ENCODE measurements around the gene FHIT. TPM values are rescaled to one million over a fixed set of nuclear protein-coding genes. Genes with fewer than 3 reads are reported as not detected.

FHIT gene
- polyA plus RNA-seq, 1 of the 3 experiments (the other 2 are of a cell fraction) = 0.41 TPM

GRCh38 chr3:60730371-60730770 is 520.9 kb downstream of the FHIT start (continued):
- no peak for TF ChIP-seq RFX5 (IDR thresholded peaks at IDR 0.05; ENCODE audit: low read length)
- TF ChIP-seq EZH2phosphoT487 (IDR thresholded peaks at IDR 0.05; ENCODE audit: borderline replicate concordance, low read depth) = no peak

- 78% methylated on average over 6 of the region's 6 CpGs for WGBS (ENCODE audit: low lambda C conversion rate)
- Histone ChIP-seq H3F3A (replicated peaks; ENCODE audit: insufficient read depth) (no peaks in the 10 kb centered on the region), H3K27ac (ENCODE audit: low read depth in 2 of 2, low read length in 1 of 2) (no peak overlapping the region), H3K27me3 (ENCODE audit: insufficient read depth) (no peaks in the 10 kb centered on the region), H3K36me3 (replicated peaks in 1 of 2; ENCODE audit: control insufficient read depth in 1 of 2, insufficient read depth in 2 of 2, low read length in 1 of 2) (no peaks in the 10 kb centered on the region), H3K79me2 (ENCODE audit: insufficient read depth) (no peaks in the 10 kb centered on the region), H3K4me3 (ENCODE audit: low read depth in 2 of 2, low read length in 1 of 2) (no peak overlapping the region), H3K9me2 (no peaks in the 10 kb centered on the region), H3K4me2 (no peak overlapping the region), H3K9ac (no peak overlapping the region), H3K9me3 (no peaks in the 10 kb centered on the region), H3K4me1 (ENCODE audit: control insufficient read depth in 1 of 2, insufficient read depth in 2 of 2, low read depth in 1 of 2, low read length in 1 of 2) (no peaks in the 10 kb centered on the region), H2AFZ (ENCODE audit: low read depth) (no peak overlapping the region), H4K20me1 (ENCODE audit: insufficient read depth) (no peaks in the 10 kb centered on the region)
- DNase-seq = no peak
- CTCF ChIA-PET = no interaction called here
- no peak for TF ChIP-seq CTCF (IDR thresholded peaks at IDR 0.05)
- TF ChIP-seq IRF3 (IDR thresholded peaks at IDR 0.05; ENCODE audit: low read depth, low read length) = no peak
- no peak for TF ChIP-seq GATA2 (CRISPR knock-in tag; IDR thresholded peaks at IDR 0.05)
- no peak for TF ChIP-seq RCOR1 (IDR thresholded peaks at IDR 0.05; ENCODE audit: low read length)
- POLR2A ChIA-PET = no interaction called here
Observed at GRCh38 chr3:60729056-60729455, 522.2 kb downstream of the FHIT start.

GRCh38 chr3:60728006-60728405 is 523.2 kb downstream of the FHIT start:
- Histone ChIP-seq H3K4me3 (ENCODE audit: low read depth in 2 of 2, low read length in 1 of 2) (no peak overlapping the region), H3K27me3 (ENCODE audit: insufficient read depth) (no peaks in the 10 kb centered on the region), H3K36me3 (replicated peaks in 1 of 2; ENCODE audit: control insufficient read depth in 1 of 2, insufficient read depth in 2 of 2, low read length in 1 of 2) (no peaks in the 10 kb centered on the region), H3K27ac (ENCODE audit: low read depth in 2 of 2, low read length in 1 of 2) (no peak overlapping the region), H3K4me1 (ENCODE audit: control insufficient read depth in 1 of 2, insufficient read depth in 2 of 2, low read depth in 1 of 2, low read length in 1 of 2) (no peaks in the 10 kb centered on the region), H3K9ac (no peak overlapping the region), H3F3A (replicated peaks; ENCODE audit: insufficient read depth) (no peaks in the 10 kb centered on the region), H3K9me3 (no peaks in the 10 kb centered on the region), H3K9me2 (no peaks in the 10 kb centered on the region), H3K4me2 (no peak overlapping the region), H4K20me1 (ENCODE audit: insufficient read depth) (no peaks in the 10 kb centered on the region), H2AFZ (ENCODE audit: low read depth) (no peak overlapping the region), H3K79me2 (ENCODE audit: insufficient read depth) (no peaks in the 10 kb centered on the region)
- 45% methylated on average over 1 of the region's 1 CpG for WGBS (ENCODE audit: low lambda C conversion rate)
- DNase-seq = no peak
- CTCF ChIA-PET = no interaction called here
- POLR2A ChIA-PET = no interaction called here
- TF ChIP-seq TCF12 (IDR thresholded peaks at IDR 0.05) (no peak), CTCF (IDR thresholded peaks at IDR 0.05) (no peak), TAF1 (IDR thresholded peaks at IDR 0.05; ENCODE audit: borderline replicate concordance, low read depth, low read length) (no peak), JUND (IDR thresholded peaks at IDR 0.05) (no peak), ELF1 (IDR thresholded peaks at IDR 0.05) (no peak), RCOR1 (IDR thresholded peaks at IDR 0.05; ENCODE audit: low read length) (no peak), FOSL2 (IDR thresholded peaks at IDR 0.05; ENCODE audit: borderline replicate concordance, low read depth) (no peak), GATA2 (CRISPR knock-in tag; IDR thresholded peaks at IDR 0.05) (no peak), ZBTB33 (IDR thresholded peaks at IDR 0.05; ENCODE audit: borderline replicate concordance, low read depth) (no peak), EP300 (IDR thresholded peaks at IDR 0.05; ENCODE audit: borderline replicate concordance in 1 of 2, low read depth in 1 of 2, low read length in 1 of 2) (no peak), IRF3 (IDR thresholded peaks at IDR 0.05; ENCODE audit: low read depth, low read length) (no peak), USF1 (IDR thresholded peaks at IDR 0.05; ENCODE audit: borderline replicate concordance, low read depth) (no peak), YY1 (IDR thresholded peaks at IDR 0.05; ENCODE audit: low read depth) (no peak), FOXM1 (IDR thresholded peaks at IDR 0.05; ENCODE audit: low read depth) (no peak), MXI1 (IDR thresholded peaks at IDR 0.05; ENCODE audit: low read depth, low read length) (no peak)
